Keratinocyte (primary cell): ENCODE measurements around the gene DESI2. TPM values are rescaled to one million over a fixed set of nuclear protein-coding genes. Genes with fewer than 3 reads are reported as not detected.

Source experiments
- DNase-seq: peaks from one replicate; pipeline ENCODE4 v3.0.0-alpha.2; 2011; ENCODE audit warnings: low read depth, missing footprints, low spot score
- FAIRE-seq: peaks from 2 replicates; lab custom pipeline; 2011; peaks lifted over from hg19 to GRCh38; lab: Jason Lieb, UNC
- H2AFZ ChIP-seq: 2 replicates; pipeline ENCODE4 v1.6.0; 2012; ENCODE audit warnings: low read length, control low read depth, inconsistent platforms; ENCODE audit not compliant: control insufficient read depth
- H3K27ac ChIP-seq: 2 replicates; pipeline ENCODE4 v1.5.1; 2011; ENCODE audit warnings: low read length; ENCODE audit not compliant: control insufficient read depth, insufficient read depth
- H3K27me3 ChIP-seq: 3 replicates; pipeline ENCODE4 v1.6.0; 2011; ENCODE audit warnings: low read length; ENCODE audit not compliant: control insufficient read depth, insufficient read depth; ENCODE audit errors: extremely low read depth
- H3K36me3 ChIP-seq, 2 experiments: 2 replicates in 1 of 2; 3 replicates in 1 of 2; pipeline ENCODE4 v1.5.1; 2011; ENCODE audit warnings: low read length in 2 of 2, mild to moderate bottlenecking in 1 of 2; ENCODE audit not compliant: control insufficient read depth in 2 of 2, insufficient read depth in 2 of 2; ENCODE audit errors: extremely low read depth in 1 of 2
- H3K4me1 ChIP-seq: 3 replicates; pipeline ENCODE4 v1.5.1; 2011; ENCODE audit warnings: low read length; ENCODE audit not compliant: control insufficient read depth, insufficient read depth; ENCODE audit errors: extremely low read depth
- H3K4me2 ChIP-seq: 3 replicates; pipeline ENCODE4 v1.6.0; 2011; ENCODE audit warnings: low read depth, low read length; ENCODE audit not compliant: control insufficient read depth, insufficient read depth; ENCODE audit errors: extremely low read depth
- H3K4me3 ChIP-seq, 3 experiments: fragments of 200-600 bp in 1 of 3; sonication (generic) in 1 of 3; 2 replicates in 2 of 3; 3 replicates in 1 of 3; pipeline ENCODE4 v1.5.1; 2011 to 2016; ENCODE audit warnings: low read length in 3 of 3, mild to moderate bottlenecking in 3 of 3, control low read depth in 2 of 3, inconsistent platforms in 1 of 3, low read depth in 1 of 3, mixed read lengths in 1 of 3, mixed run types in 1 of 3, moderate library complexity in 1 of 3; ENCODE audit not compliant: control insufficient read depth in 2 of 3, insufficient read depth in 2 of 3; ENCODE audit errors: extremely low read depth in 1 of 3
- H3K79me2 ChIP-seq: 2 replicates; pipeline ENCODE4 v1.6.0; 2012; ENCODE audit warnings: low read length; ENCODE audit not compliant: control insufficient read depth, insufficient read depth
- H3K9ac ChIP-seq: 3 replicates; pipeline ENCODE4 v1.6.0; 2011; ENCODE audit warnings: low read length; ENCODE audit not compliant: control insufficient read depth, insufficient read depth; ENCODE audit errors: extremely low read depth
- H3K9me1 ChIP-seq: 3 replicates; pipeline ENCODE4 v1.6.0; 2011; ENCODE audit warnings: low read length; ENCODE audit not compliant: control insufficient read depth, insufficient read depth; ENCODE audit errors: extremely low read depth
- H3K9me3 ChIP-seq: 2 replicates; pipeline ENCODE4 v1.5.1; 2012; ENCODE audit warnings: low read depth, low read length; ENCODE audit not compliant: control insufficient read depth
- H4K20me1 ChIP-seq: 3 replicates; pipeline ENCODE4 v1.6.0; 2011; ENCODE audit warnings: low read length; ENCODE audit not compliant: control insufficient read depth, insufficient read depth; ENCODE audit errors: extremely low read depth
- EZH2 ChIP-seq: IDR thresholded peaks from one replicate; pipeline ENCODE4 v1.6.1; 2012; ENCODE audit warnings: inconsistent platforms, mild to moderate bottlenecking, low read length, moderate library complexity
- dilution Hi-C: fragments of 300-500 bp; cut with MboI; formaldehyde crosslinking; loops from one replicate; pipeline ENCODE4 v1.7.0; 2020; ENCODE audit warnings: low sequenced_read_pairs; ENCODE audit not compliant: extremely low pct_ligation_motif_present
- polyA plus RNA-seq, 5 experiments: library from polyadenylated mRNA; depleted of rRNA in 3 of 5; stranded (reverse) in 3 of 5; stranded (forward) in 1 of 5; unstranded in 1 of 5; fragments of >200 nt; gene quantifications; 1 replicate in 1 of 5; 2 replicates in 3 of 5; 3 replicates in 1 of 5; pipeline versions ENCODE4 v1.2.1 to v1.2.3, GENCODE V29; 2011 to 2012; ENCODE audit warnings: missing spikeins in 2 of 5, low read depth in 1 of 5, low replicate concordance in 1 of 5
- TF ChIP-seq, protein P1 (sequence below), 3 experiments: IDR thresholded peaks in 1 of 3; conservative IDR thresholded peaks in 1 of 3; optimal IDR thresholded peaks in 1 of 3; 2 replicates in 2 of 3; 3 replicates in 1 of 3; pipeline versions ENCODE3 to v1.5.1; 2011; ENCODE audit warnings: low read length in 3 of 3, mild to moderate bottlenecking in 3 of 3, moderate library complexity in 2 of 3, control low read depth in 1 of 3, inconsistent platforms in 1 of 3; ENCODE audit not compliant: insufficient read depth in 2 of 3; ENCODE audit errors: extremely low read depth in 1 of 3

DESI2 gene
- polyA plus RNA-seq, 1 donor (not counting 4 experiments of a cell fraction or from before 2014, with no cell fraction given), result 33.9 TPM

DNA sequence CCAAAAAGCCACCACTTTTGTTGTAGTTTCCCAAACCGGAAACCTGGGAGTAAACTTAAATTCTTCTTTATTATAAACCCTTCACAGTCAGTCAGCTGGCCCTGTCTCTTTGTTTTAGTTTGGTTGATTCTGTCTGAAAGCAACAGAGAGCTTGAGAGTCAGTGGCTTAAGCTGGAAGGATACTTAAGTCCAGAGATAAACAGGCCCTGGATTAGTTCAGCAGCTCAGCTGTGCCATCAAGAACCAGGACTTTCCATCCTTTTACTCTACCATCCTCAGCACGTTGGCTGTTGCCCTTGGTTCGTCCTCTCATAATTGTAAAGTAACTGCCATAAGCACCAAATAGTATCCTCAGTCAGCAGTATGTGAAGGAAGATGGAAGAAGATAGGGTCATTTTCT, 4.5 kb downstream of the DESI2 start:
- Histone ChIP-seq H3K36me3 (peaks cover 5 to 6% of the 10 kb centered on the region in 2 experiments), H3K9me1 (no peaks in the 10 kb centered on the region), H3K9me3 (no peaks in the 10 kb centered on the region), H3K27me3 (no peaks in the 10 kb centered on the region), H2AFZ (no peak overlapping the region), H4K20me1 (peaks cover 4% of the 10 kb centered on the region), H3K4me1 (peaks cover 6% of the 10 kb centered on the region), H3K27ac (no peak overlapping the region), H3K4me2 (no peak overlapping the region), H3K9ac (no peak overlapping the region), H3K4me3 (no peak overlapping the region), H3K79me2 (peaks cover 79% of the 10 kb centered on the region)
- dilution Hi-C loops, result no loop called here
- TF ChIP-seq, protein P1, sequence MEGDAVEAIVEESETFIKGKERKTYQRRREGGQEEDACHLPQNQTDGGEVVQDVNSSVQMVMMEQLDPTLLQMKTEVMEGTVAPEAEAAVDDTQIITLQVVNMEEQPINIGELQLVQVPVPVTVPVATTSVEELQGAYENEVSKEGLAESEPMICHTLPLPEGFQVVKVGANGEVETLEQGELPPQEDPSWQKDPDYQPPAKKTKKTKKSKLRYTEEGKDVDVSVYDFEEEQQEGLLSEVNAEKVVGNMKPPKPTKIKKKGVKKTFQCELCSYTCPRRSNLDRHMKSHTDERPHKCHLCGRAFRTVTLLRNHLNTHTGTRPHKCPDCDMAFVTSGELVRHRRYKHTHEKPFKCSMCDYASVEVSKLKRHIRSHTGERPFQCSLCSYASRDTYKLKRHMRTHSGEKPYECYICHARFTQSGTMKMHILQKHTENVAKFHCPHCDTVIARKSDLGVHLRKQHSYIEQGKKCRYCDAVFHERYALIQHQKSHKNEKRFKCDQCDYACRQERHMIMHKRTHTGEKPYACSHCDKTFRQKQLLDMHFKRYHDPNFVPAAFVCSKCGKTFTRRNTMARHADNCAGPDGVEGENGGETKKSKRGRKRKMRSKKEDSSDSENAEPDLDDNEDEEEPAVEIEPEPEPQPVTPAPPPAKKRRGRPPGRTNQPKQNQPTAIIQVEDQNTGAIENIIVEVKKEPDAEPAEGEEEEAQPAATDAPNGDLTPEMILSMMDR (optimal IDR thresholded peaks at IDR 0.05 in 1 of 3, IDR thresholded peaks at IDR 0.05 in 1 of 3, conservative IDR thresholded peaks at IDR 0.05 in 1 of 3; ENCODE audit: extremely low read depth in 1 of 3, insufficient read depth in 2 of 3, low read length in 3 of 3), result no peak
- no peak for TF ChIP-seq EZH2
- FAIRE-seq, result no peak
- no peak for DNase-seq

DNA sequence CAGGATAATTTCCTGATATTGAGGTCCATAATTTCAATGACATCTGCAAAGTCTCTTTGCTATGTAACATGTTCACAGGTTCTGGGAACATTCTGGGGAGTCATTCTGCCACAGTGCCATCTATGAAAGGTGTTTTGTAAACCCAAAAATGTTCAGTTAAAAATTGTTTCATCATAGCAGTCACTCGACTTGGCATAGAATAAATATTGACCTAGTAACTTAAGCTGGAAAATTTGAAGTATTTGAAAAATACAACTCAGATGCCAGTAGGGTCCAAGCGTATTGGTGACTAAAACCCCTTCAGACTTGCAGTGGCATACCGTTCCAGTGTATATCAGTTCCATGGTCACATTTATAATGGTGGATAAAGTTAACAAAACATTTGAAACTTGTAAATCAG, 6.8 kb downstream of the DESI2 start:
- H3K9ac ChIP-seq, result no peak overlapping the region
- peaks cover 5 to 6% of the 10 kb centered on the region in 2 experiments for H3K36me3 ChIP-seq
- H3K27ac ChIP-seq, result no peak overlapping the region
- H3K4me1 ChIP-seq, result peaks cover 2% of the 10 kb centered on the region
- H4K20me1 ChIP-seq, result peaks cover 4% of the 10 kb centered on the region
- H3K4me2 ChIP-seq, result no peak overlapping the region
- no peak for DNase-seq
- no peaks in the 10 kb centered on the region for H3K9me1 ChIP-seq
- no peak for TF ChIP-seq EZH2
- TF ChIP-seq, protein P1 (optimal IDR thresholded peaks at IDR 0.05 in 1 of 3, IDR thresholded peaks at IDR 0.05 in 1 of 3, conservative IDR thresholded peaks at IDR 0.05 in 1 of 3; ENCODE audit: extremely low read depth in 1 of 3, insufficient read depth in 2 of 3, low read length in 3 of 3), result no peak
- H3K79me2 ChIP-seq, result peaks cover 79% of the 10 kb centered on the region
- dilution Hi-C loops, result no loop called here
- no peak overlapping the region for H2AFZ ChIP-seq
- no peak overlapping the region for H3K4me3 ChIP-seq
- no peaks in the 10 kb centered on the region for H3K9me3 ChIP-seq
- no peak for FAIRE-seq
- no peaks in the 10 kb centered on the region for H3K27me3 ChIP-seq
